Subcutaneous abdominal adipose tissue (tissue), 5 donors: ENCODE measurements around the gene RBMS3.

Experiments used
- H3K27ac ChIP-seq: one replicate; pipeline ENCODE4 v1.7.0; 2013; ENCODE audit warnings: low read depth, mild to moderate bottlenecking, inconsistent platforms, low read length, moderate library complexity
- H3K27me3 ChIP-seq, 5 donors: one replicate each; pipeline ENCODE4 v1.7.0; 2013; ENCODE audit warnings: low read length in 5 of 5, inconsistent platforms in 1 of 5; ENCODE audit not compliant: control insufficient read depth in 5 of 5, insufficient read depth in 4 of 5
- H3K36me3 ChIP-seq, 5 donors: one replicate each; pipeline ENCODE4 v1.7.0; 2013; ENCODE audit warnings: low read length in 5 of 5; ENCODE audit not compliant: control insufficient read depth in 5 of 5, insufficient read depth in 5 of 5
- H3K4me1 ChIP-seq, 5 donors: one replicate each; pipeline ENCODE4 v1.7.0; 2013; ENCODE audit warnings: low read length in 5 of 5, mild to moderate bottlenecking in 3 of 5, moderate library complexity in 1 of 5; ENCODE audit not compliant: control insufficient read depth in 5 of 5, insufficient read depth in 5 of 5
- H3K4me3 ChIP-seq, 5 donors: one replicate each; pipeline ENCODE4 v1.7.0; 2013; ENCODE audit warnings: low read length in 5 of 5, low read depth in 1 of 5
- H3K9ac ChIP-seq, 5 donors: one replicate each; pipeline ENCODE4 v1.7.0; 2013; ENCODE audit warnings: low read length in 5 of 5, mild to moderate bottlenecking in 4 of 5, moderate library complexity in 3 of 5
- H3K9me3 ChIP-seq, 5 donors: one replicate each; pipeline ENCODE4 v1.7.0; 2013; ENCODE audit warnings: low read length in 5 of 5; ENCODE audit not compliant: control insufficient read depth in 5 of 5
- donor health status: healthy.
- donor health status: healthy.
- donor health status: healthy.
- donor health status: healthy.
- donor health status: healthy.

The RBMS3 gene

GRCh38 chr3:29436612-29437323 is 155.9 kb downstream of the RBMS3 start:
- H3K4me3 ChIP-seq = no peak overlapping the region
- H3K27me3 ChIP-seq = no peaks in the 10 kb centered on the region
- peaks cover 0 to 21% (median 7%) of the 10 kb centered on the region in 5 donors for H3K4me1 ChIP-seq
- H3K27ac ChIP-seq = peak overlapping the region; percentile 51
- H3K9ac ChIP-seq = no peak overlapping the region
- H3K36me3 ChIP-seq = peaks cover 0 to 10% (median 9%) of the 10 kb centered on the region in 5 donors
- H3K9me3 ChIP-seq = no peaks in the 10 kb centered on the region

DNA sequence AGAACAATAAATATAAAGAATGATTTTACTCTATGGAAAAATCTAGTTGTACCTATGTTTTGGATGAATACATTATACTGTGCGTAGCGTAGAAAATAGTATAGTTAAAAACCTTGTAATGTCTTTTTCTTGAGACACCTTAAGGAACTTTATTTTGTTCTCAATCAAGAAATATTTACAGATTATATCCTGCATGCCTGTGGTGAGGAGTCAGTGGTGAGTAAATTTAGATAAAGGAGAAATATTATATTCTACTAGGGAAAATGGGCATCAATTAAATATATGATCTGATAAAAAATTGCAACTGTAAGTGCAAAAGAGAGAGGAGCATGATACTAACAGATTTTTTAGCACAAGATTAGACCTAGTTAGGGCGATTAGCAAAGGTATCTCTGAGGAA is 157.7 kb downstream of the RBMS3 start:
- Histone ChIP-seq H3K4me1 (peaks cover 0 to 12% (median 3%) of the 10 kb centered on the region in 5 donors), H3K27ac (no peak overlapping the region), H3K27me3 (no peaks in the 10 kb centered on the region), H3K4me3 (no peak overlapping the region), H3K9me3 (no peaks in the 10 kb centered on the region), H3K36me3 (peaks cover 0 to 10% (median 9%) of the 10 kb centered on the region in 5 donors), H3K9ac (no peak overlapping the region)

DNA sequence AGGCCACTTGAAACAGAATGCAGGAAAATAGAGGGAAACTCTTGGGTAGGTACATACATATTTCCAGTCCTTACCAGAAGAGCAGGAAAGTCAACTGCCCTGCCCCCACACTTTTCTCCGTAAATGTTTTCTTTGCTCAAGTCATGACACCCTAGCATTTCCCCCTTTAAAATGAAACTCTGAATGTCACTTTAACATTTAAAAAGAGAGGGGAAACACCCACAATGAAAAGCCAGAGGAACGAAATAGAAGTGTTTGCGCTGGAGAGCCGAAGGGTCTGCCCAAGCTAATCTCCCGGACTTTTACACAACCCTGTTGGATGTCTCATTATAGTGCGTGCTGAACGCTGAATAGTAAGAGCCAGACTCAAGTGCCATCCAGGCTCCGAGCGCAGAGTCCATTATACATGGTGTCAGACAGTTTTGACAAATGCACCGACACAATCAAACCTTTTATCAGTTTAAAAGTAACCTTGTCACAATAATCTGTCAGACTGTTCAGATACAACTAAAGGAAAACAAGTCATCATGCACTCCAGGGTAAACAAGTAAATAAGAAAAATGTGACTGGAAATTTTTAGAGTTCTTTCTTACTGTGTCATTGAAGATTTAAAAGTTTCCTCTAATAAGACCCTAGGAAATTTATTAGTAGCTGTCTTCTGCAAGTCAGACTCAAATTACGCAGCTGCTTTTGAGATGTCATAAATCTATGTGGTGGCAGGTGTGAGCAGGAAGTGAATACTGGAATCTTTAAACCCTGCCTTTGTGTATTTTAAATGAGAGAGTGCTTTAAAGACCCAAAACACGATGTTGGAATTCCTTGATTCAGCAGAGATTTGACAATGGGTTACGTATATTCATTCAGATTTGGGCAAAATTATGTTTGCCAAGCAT is 159.8 kb downstream of the RBMS3 start:
- H3K27me3 ChIP-seq = no peaks in the 10 kb centered on the region
- H3K4me3 ChIP-seq = peak overlapping the region in 4 of 5 donors; percentile 29 to 45 (median 37)
- peaks cover 0 to 11% (median 0%) of the 10 kb centered on the region in 5 donors for H3K36me3 ChIP-seq
- peak overlapping the region; percentile 17 for H3K27ac ChIP-seq
- peaks cover 0 to 12% (median 3%) of the 10 kb centered on the region in 5 donors for H3K4me1 ChIP-seq
- peak overlapping the region in 1 of 5 donors; percentile 10 for H3K9ac ChIP-seq
- no peaks in the 10 kb centered on the region for H3K9me3 ChIP-seq

DNA sequence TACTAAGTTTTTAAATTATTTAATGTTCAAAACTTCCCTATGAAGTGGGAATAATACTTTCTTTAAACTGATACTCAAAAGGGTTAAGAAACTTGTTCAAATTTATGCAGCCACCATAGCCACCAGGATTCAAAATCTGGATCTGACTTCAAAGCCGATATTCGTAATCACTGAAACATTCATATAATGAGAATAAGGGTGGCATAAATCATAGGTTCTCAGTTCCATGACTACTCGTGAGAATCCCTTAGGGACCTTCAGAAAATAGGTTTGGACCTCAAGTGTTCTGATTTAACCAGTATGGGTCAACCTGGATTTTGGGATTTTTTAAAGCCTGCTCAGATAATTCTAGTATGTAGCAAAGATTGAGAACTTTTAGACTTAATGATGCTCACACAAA is 160.6 kb downstream of the RBMS3 start:
- H3K27me3 ChIP-seq = no peaks in the 10 kb centered on the region
- H3K9me3 ChIP-seq = no peaks in the 10 kb centered on the region
- H3K27ac ChIP-seq = no peak overlapping the region
- no peak overlapping the region for H3K9ac ChIP-seq
- peaks cover 0 to 12% (median 3%) of the 10 kb centered on the region in 5 donors for H3K4me1 ChIP-seq
- H3K36me3 ChIP-seq = peaks cover 0 to 13% (median 0%) of the 10 kb centered on the region in 5 donors
- no peak overlapping the region for H3K4me3 ChIP-seq

DNA sequence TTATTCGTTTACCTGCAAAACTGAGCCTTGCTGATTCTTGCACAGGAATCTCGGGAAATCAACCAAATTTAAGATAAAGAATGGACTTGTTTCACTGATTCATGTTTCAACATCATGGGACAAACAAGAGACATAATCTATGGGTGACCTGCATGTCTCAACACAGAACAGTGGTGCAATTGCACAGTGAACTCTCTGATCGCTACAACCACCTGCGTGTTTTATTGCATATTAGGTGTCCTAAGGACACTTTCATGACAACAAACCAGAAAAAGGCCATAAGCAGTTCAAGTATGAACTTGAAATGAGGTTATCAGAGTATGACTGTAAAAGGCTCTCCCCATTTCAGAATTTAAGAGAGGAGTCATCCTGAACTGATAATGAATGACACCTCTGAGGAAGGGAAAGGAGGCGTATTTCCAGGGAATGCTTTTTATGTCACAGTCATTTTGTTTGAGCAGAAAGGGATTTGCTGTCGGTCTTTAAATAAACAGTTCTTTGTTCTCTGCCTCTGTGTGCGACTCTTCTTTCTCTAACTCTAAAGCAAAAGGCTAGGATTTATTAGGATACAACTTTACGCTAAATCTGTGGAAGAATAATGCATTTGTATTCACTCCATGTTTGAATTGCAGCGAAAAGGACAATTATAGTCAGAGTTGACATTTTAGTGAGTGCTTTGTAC is 167.2 kb downstream of the RBMS3 start:
- Histone ChIP-seq H3K36me3 (peaks cover 0 to 13% (median 3%) of the 10 kb centered on the region in 5 donors), H3K9me3 (no peaks in the 10 kb centered on the region), H3K27ac (no peak overlapping the region), H3K9ac (no peak overlapping the region), H3K4me3 (no peak overlapping the region), H3K4me1 (peaks cover 0 to 7% (median 4%) of the 10 kb centered on the region in 5 donors), H3K27me3 (no peaks in the 10 kb centered on the region)

- Histone ChIP-seq H3K27me3 (no peaks in the 10 kb centered on the region), H3K9ac (no peak overlapping the region), H3K36me3 (peaks cover 0 to 8% (median 4%) of the 10 kb centered on the region in 5 donors), H3K27ac (no peak overlapping the region), H3K4me1 (peaks cover 0 to 17% (median 13%) of the 10 kb centered on the region in 5 donors), H3K4me3 (no peak overlapping the region), H3K9me3 (no peaks in the 10 kb centered on the region)
These were observed 171.0 kb downstream of the RBMS3 start for GRCh38 chr3:29451920-29452319.

DNA sequence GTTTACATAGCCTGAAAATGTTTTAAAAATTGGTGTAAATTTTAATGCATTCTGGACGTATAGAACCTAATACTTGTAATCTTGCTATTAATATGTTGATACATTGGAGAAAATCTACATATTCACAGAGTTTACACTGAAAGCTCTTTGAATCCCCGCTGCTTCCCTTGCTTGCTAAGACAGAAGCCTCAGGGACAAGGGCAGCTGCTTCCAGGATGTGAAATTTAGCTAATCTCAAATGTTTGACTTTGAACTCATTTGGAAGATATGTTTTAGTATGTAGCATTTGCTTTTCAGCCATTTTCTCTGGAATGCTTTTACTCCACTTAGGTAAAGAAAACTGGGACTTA is 172.0 kb downstream of the RBMS3 start:
- H3K9ac ChIP-seq = no peak overlapping the region
- H3K27ac ChIP-seq = peak overlapping the region; percentile 37
- H3K4me3 ChIP-seq = no peak overlapping the region
- H3K4me1 ChIP-seq = peaks cover 0 to 17% (median 13%) of the 10 kb centered on the region in 5 donors
- no peaks in the 10 kb centered on the region for H3K9me3 ChIP-seq
- H3K27me3 ChIP-seq = no peaks in the 10 kb centered on the region
- H3K36me3 ChIP-seq = peaks cover 0 to 8% (median 4%) of the 10 kb centered on the region in 5 donors

DNA sequence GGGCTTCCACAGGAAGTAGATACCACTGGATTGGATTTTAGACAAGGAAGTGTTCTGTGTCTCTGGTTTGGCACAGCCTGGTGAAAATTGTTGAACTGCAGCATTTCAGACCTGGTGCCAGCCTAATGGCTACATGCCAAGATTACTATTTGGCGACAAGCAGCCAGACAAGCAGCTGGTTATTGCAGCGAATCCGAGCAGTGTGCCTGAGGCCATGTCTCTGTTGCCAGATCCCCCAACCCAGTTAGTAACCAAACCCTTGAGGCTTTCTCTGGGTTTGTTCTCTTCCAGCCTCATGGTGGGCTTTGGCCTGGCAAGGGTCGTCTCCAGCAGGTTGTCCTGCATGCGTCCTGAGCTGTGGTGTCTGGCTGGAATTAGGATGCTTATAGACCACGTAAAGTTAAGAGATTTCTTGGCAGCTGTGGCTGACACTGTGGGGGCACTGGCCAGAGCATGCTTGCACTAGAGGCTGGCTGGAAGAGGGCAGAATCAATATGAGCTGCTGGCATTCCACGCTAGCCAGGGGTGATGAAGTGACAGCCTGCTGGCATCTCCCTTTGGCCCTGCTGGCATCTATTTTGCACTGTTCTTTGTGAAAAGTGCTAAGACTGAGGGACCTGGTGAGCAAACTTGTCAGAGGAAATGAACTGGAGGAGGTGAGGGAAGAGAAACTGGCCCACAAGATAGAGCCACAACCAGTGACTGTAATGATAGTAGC is 172.6 kb downstream of the RBMS3 start:
- peak overlapping the region; percentile 37 for H3K27ac ChIP-seq
- H3K27me3 ChIP-seq = no peaks in the 10 kb centered on the region
- peak overlapping the region in 2 of 5 donors; percentile 14 to 39 for H3K4me3 ChIP-seq
- peaks cover 0 to 17% (median 13%) of the 10 kb centered on the region in 5 donors for H3K4me1 ChIP-seq
- no peak overlapping the region for H3K9ac ChIP-seq
- no peaks in the 10 kb centered on the region for H3K9me3 ChIP-seq
- peaks cover 0 to 5% (median under 1%) of the 10 kb centered on the region in 5 donors for H3K36me3 ChIP-seq

- Histone ChIP-seq H3K27me3 (no peaks in the 10 kb centered on the region), H3K4me3 (no peak overlapping the region), H3K36me3 (peaks cover 0 to 5% (median 0%) of the 10 kb centered on the region in 5 donors), H3K27ac (peak overlapping the region; percentile 37), H3K9me3 (no peaks in the 10 kb centered on the region), H3K4me1 (peaks cover 0 to 17% (median 13%) of the 10 kb centered on the region in 5 donors), H3K9ac (no peak overlapping the region)
These were observed 173.3 kb downstream of the RBMS3 start for GRCh38 chr3:29454161-29454611.
